Kidney epithelial cell (primary cell): ENCODE results near the gene CYP27A1. TPM values are rescaled to one million over a fixed set of nuclear protein-coding genes. Genes with fewer than 3 reads are reported as not detected.

Source experiments
- DNase-seq: peaks from one replicate; pipeline ENCODE4 v3.0.0-alpha.2; 2010; ENCODE audit warnings: low read depth
- H3K27me3 ChIP-seq: 2 replicates; pipeline ENCODE4 v1.6.0; 2011; ENCODE audit warnings: low read length; ENCODE audit not compliant: control insufficient read depth, insufficient read depth
- H3K36me3 ChIP-seq: 2 replicates; pipeline ENCODE4 v1.5.1; 2011; ENCODE audit warnings: low read length; ENCODE audit not compliant: control insufficient read depth, insufficient read depth
- H3K4me3 ChIP-seq: 2 replicates; pipeline ENCODE4 v1.5.1; 2011; ENCODE audit warnings: low read depth, mild to moderate bottlenecking, control low read depth, low read length
- total RNA-seq: library from RNA; depleted of rRNA; stranded (reverse); fragments of >200 nt; gene quantifications from 2 replicates; pipeline ENCODE4 v1.2.3, GENCODE V29; 2015
- TF ChIP-seq, protein P1 (sequence below): IDR thresholded peaks from 2 replicates; pipeline ENCODE4 v1.5.1; 2011; ENCODE audit warnings: mild to moderate bottlenecking, moderate library complexity, low read length, control low read depth, inconsistent platforms; ENCODE audit not compliant: insufficient read depth, poor library complexity, severe bottlenecking

Gene CYP27A1
- total RNA-seq, 1 donor from 2014 or later, result 25.3 TPM

DNA sequence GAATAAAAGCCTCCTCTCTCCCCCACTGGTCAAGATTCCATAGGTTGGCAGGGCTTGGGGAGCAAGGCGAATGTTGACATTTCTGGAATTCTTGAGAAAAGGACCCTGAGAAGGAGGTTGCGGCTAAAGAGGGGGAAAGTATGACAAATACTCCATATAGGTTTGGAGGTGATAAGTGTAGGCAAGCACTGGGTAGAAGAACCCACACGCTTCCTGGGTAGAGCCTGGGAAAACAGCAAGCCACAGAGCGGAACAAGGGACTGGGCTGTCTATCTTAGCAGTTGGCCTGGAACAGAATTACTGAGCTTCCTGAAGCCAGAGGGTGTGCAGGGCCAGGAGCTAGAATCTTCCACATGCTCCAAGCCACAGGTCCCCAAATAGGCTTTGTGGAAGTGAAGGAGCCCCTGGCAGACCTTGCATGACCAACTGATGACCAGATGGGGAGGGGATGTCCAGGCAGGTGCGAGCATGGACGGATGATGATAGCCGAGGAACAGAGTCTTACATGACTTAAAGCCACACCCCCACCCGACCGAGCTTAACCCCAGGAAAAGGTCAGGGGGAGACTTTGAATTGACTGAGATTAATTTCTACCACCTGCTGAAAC lies 39.8 kb downstream of the CYP27A1 start:
- H3K4me3 ChIP-seq, result no peak overlapping the region
- no peak for DNase-seq
- H3K27me3 ChIP-seq, result peaks cover 2% of the 10 kb centered on the region
- TF ChIP-seq, protein P1, sequence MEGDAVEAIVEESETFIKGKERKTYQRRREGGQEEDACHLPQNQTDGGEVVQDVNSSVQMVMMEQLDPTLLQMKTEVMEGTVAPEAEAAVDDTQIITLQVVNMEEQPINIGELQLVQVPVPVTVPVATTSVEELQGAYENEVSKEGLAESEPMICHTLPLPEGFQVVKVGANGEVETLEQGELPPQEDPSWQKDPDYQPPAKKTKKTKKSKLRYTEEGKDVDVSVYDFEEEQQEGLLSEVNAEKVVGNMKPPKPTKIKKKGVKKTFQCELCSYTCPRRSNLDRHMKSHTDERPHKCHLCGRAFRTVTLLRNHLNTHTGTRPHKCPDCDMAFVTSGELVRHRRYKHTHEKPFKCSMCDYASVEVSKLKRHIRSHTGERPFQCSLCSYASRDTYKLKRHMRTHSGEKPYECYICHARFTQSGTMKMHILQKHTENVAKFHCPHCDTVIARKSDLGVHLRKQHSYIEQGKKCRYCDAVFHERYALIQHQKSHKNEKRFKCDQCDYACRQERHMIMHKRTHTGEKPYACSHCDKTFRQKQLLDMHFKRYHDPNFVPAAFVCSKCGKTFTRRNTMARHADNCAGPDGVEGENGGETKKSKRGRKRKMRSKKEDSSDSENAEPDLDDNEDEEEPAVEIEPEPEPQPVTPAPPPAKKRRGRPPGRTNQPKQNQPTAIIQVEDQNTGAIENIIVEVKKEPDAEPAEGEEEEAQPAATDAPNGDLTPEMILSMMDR, result no peak
- H3K36me3 ChIP-seq, result no peaks in the 10 kb centered on the region

DNA sequence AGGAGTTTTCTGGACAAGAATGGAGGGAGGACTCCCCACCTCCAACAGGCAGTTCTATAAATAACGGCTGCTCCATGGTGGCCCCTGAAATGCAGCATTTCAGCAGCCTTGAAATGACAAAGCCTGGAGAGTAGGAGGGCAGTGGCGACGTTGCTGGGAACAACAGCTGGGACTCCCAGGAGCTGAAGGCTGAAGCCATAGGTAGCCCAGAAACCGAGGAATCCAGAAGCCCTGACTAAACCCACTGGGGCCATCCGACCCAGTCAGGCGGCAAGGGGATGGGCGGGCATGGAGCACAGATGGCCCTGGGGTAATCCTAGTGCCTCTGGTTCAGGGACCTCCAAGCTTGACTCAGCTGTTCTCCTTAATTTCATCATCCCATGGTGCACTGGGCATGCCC lies 40.7 kb downstream of the CYP27A1 start:
- Histone ChIP-seq H3K27me3 (peaks cover 8% of the 10 kb centered on the region), H3K4me3 (no peak overlapping the region), H3K36me3 (no peaks in the 10 kb centered on the region)
- TF ChIP-seq, protein P1, result no peak
- DNase-seq, result no peak

DNA sequence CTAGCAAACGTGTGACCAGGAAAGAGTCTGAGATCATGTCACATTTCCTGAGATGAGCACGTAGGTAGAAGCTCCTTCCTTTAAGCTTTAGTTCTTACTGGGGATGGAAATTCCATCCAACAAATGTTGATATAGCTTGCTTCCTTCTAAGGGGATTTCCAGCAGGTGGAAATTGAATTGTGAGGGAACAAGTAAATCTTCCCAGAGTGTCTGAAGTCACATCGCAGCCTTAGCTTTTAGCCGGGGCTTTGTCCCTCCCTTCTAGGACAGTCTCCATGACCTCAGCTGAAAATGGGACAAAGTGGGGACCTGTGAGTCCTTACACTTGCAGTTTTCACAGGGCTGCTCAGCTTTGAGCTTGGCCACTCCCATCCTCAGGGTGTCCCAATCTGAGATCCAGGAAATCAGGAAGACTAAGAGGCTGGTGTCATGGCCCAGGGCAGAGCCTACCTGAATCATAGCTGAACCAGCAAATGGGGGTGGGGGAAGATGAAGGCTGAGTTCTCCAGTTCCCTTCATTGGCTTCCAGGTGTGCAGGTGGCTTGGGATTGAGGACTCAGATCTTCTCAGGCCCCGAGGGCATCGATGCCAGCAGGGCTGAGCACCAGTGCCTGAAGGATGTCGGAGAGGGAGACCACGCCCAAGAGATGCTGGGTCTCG lies 41.4 kb downstream of the CYP27A1 start:
- H3K27me3 ChIP-seq, result peaks cover 10% of the 10 kb centered on the region
- no peaks in the 10 kb centered on the region for H3K36me3 ChIP-seq
- TF ChIP-seq, protein P1, result no peak
- no peak for DNase-seq
- no peak overlapping the region for H3K4me3 ChIP-seq

DNA sequence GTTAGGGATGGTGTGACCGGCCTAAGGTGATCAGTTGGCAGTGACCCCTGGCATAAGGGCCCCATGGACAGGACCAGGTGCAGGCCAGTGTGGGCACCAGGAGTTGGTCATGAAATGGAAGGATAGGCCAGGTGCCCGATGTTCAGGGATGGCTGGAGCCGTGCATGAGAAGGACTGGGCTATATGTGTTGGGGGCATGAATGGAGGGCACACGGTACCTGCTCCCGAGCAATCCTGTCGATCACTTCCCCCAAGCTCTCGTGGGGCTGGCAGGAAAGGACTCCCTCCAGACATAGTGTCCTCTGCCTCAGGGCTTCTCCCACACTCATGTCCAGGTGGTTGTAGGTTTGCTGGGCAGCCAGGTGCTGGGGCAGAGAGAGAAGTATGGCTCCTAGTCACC lies 42.1 kb downstream of the CYP27A1 start:
- TF ChIP-seq, protein P1, result no peak
- H3K27me3 ChIP-seq, result peaks cover 12% of the 10 kb centered on the region
- H3K4me3 ChIP-seq, result no peak overlapping the region
- DNase-seq, result no peak
- H3K36me3 ChIP-seq, result no peaks in the 10 kb centered on the region

DNA sequence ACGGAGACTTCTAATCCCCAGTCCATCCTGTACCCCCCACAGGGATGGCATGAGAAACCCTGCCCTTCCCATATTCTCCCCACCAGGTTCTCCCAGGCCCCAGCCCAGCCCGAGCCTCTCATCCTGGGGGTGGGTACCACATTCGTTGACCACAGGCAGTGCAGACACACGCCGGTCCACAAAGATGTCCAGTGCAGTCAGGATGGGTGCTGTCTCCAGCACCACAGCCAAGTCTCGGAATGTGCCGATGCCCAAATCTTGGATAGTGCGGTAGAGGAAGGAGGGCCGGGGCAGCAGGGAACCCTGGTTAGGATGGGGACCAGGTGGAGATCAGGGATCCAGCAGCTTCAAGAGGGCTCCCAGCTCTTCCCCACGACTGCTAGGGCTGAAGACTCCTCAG lies 44.8 kb downstream of the CYP27A1 start:
- no peak overlapping the region for H3K4me3 ChIP-seq
- no peaks in the 10 kb centered on the region for H3K36me3 ChIP-seq
- H3K27me3 ChIP-seq, result peaks cover 22% of the 10 kb centered on the region
- DNase-seq, result no peak
- TF ChIP-seq, protein P1, result no peak
